Astrocyte (in vitro differentiated cells and primary cell): Measurements from ENCODE around the gene NRROS. TPM values are rescaled to one million over a fixed set of nuclear protein-coding genes. Genes with fewer than 3 reads are reported as not detected.

Experiments
- DNase-seq: peaks from one replicate; pipeline ENCODE4 v3.0.0-alpha.2; 2010; ENCODE audit warnings: low read depth
- FAIRE-seq: peaks from 2 replicates; lab custom pipeline; 2011; peaks lifted over from hg19 to GRCh38; lab: Jason Lieb, UNC
- H2AFZ ChIP-seq: 2 replicates; pipeline ENCODE4 v1.6.0; 2012; ENCODE audit warnings: low read depth, low read length, inconsistent platforms
- H3K27ac ChIP-seq: 2 replicates; pipeline ENCODE4 v1.5.1; 2011; ENCODE audit warnings: low read depth, low read length, inconsistent platforms
- H3K27me3 ChIP-seq: 2 replicates; pipeline ENCODE4 v1.6.0; 2011; ENCODE audit warnings: low read length, inconsistent platforms; ENCODE audit not compliant: insufficient read depth
- H3K36me3 ChIP-seq: 2 replicates; pipeline ENCODE4 v1.5.1; 2011; ENCODE audit warnings: low read length, inconsistent platforms; ENCODE audit not compliant: insufficient read depth
- H3K4me1 ChIP-seq: 2 replicates; pipeline ENCODE4 v1.5.1; 2011; ENCODE audit warnings: low read length, inconsistent platforms; ENCODE audit not compliant: insufficient read depth
- H3K4me2 ChIP-seq: 2 replicates; pipeline ENCODE4 v1.6.0; 2012; ENCODE audit warnings: low read length, inconsistent platforms
- H3K4me3 ChIP-seq: 2 replicates; pipeline ENCODE4 v1.5.1; 2011; ENCODE audit warnings: low read depth, mild to moderate bottlenecking, low read length, inconsistent platforms; ENCODE audit not compliant: insufficient read depth
- H3K79me2 ChIP-seq: 2 replicates; pipeline ENCODE4 v1.6.0; 2012; ENCODE audit warnings: mild to moderate bottlenecking, low read length, inconsistent platforms; ENCODE audit not compliant: insufficient read depth
- H3K9ac ChIP-seq: 2 replicates; pipeline ENCODE4 v1.6.0; 2012; ENCODE audit warnings: mild to moderate bottlenecking, low read length, inconsistent platforms
- H3K9me3 ChIP-seq: 2 replicates; pipeline ENCODE4 v1.5.1; 2012; ENCODE audit warnings: low read depth, mild to moderate bottlenecking, low read length, inconsistent platforms; ENCODE audit not compliant: insufficient read depth
- H4K20me1 ChIP-seq: 2 replicates; pipeline ENCODE4 v1.6.0; 2012; ENCODE audit warnings: low read length, inconsistent platforms; ENCODE audit not compliant: insufficient read depth
- H3K27ac Mint-ChIP-seq: one replicate; pipeline ENCODE4 v1.8.0; 2021; ENCODE audit warnings: mild to moderate bottlenecking, mixed read lengths; ENCODE audit not compliant: unreplicated experiment
- H3K27me3 Mint-ChIP-seq: one replicate; pipeline ENCODE4 v1.8.0; 2021; ENCODE audit warnings: low read depth, mixed read lengths; ENCODE audit not compliant: unreplicated experiment
- H3K36me3 Mint-ChIP-seq: one replicate; pipeline ENCODE4 v1.8.0; 2021; ENCODE audit warnings: low read depth, mixed read lengths; ENCODE audit not compliant: unreplicated experiment
- H3K4me1 Mint-ChIP-seq: one replicate; pipeline ENCODE4 v1.8.0; 2021; ENCODE audit warnings: low read depth, mixed read lengths; ENCODE audit not compliant: unreplicated experiment
- H3K4me3 Mint-ChIP-seq: one replicate; pipeline ENCODE4 v1.8.0; 2021; ENCODE audit warnings: mild to moderate bottlenecking, moderate library complexity, mixed read lengths; ENCODE audit not compliant: unreplicated experiment
- H3K9me3 Mint-ChIP-seq: one replicate; pipeline ENCODE4 v1.8.0; 2021; ENCODE audit warnings: mild to moderate bottlenecking, mixed read lengths; ENCODE audit not compliant: unreplicated experiment
- CTCF ChIP-seq: IDR thresholded peaks from 2 replicates; pipeline ENCODE4 v1.5.1; 2011; ENCODE audit warnings: low read depth, mild to moderate bottlenecking, inconsistent platforms, low read length, moderate library complexity; ENCODE audit not compliant: insufficient read depth
- EZH2 ChIP-seq: IDR thresholded peaks from 2 replicates; pipeline ENCODE4 v1.6.1; 2012; ENCODE audit warnings: mild to moderate bottlenecking, low read length, inconsistent platforms; ENCODE audit not compliant: insufficient read depth
- total RNA-seq: library from RNA; stranded (reverse); gene quantifications from 2 replicates; pipeline ENCODE4 v1.2.1, GENCODE V29; 2021

NRROS gene
- total RNA-seq, 1 donor from 2014 or later = not detected

- Histone ChIP-seq H3K9me3 (no peaks in the 10 kb centered on the region), H4K20me1 (no peaks in the 10 kb centered on the region), H2AFZ (no peak overlapping the region), H3K4me3 (no peak overlapping the region), H3K9ac (no peak overlapping the region), H3K4me1 (no peaks in the 10 kb centered on the region), H3K79me2 (no peaks in the 10 kb centered on the region), H3K36me3 (no peaks in the 10 kb centered on the region), H3K27me3 (no peaks in the 10 kb centered on the region), H3K27ac (no peak overlapping the region), H3K4me2 (no peak overlapping the region)
- no peak for DNase-seq
- Mint-ChIP-seq H3K4me1 (peaks cover 6% of the 10 kb centered on the region), H3K4me3 (no peak overlapping the region), H3K27ac (no peak overlapping the region), H3K27me3 (peaks cover 3% of the 10 kb centered on the region), H3K9me3 (no peaks in the 10 kb centered on the region), H3K36me3 (no peaks in the 10 kb centered on the region)
- FAIRE-seq = no peak
- no peak for TF ChIP-seq CTCF
- TF ChIP-seq EZH2 = no peak
Measured at GRCh38 chr3:196700801-196701200, 61.3 kb downstream of the NRROS start.

- FAIRE-seq = no peak
Measured at GRCh38 chr3:196706327-196706726, 66.8 kb downstream of the NRROS start.

More at GRCh38 chr3:196706327-196706726, 66.8 kb downstream of the NRROS start:
- no peak overlapping the region for H3K27ac Mint-ChIP-seq
- H3K4me1 Mint-ChIP-seq = no peaks in the 10 kb centered on the region
- peaks cover 1% of the 10 kb centered on the region for H3K4me1 ChIP-seq
- no peaks in the 10 kb centered on the region for H4K20me1 ChIP-seq
- H3K36me3 Mint-ChIP-seq = no peaks in the 10 kb centered on the region
- H2AFZ ChIP-seq = no peak overlapping the region
- H3K9me3 ChIP-seq = no peaks in the 10 kb centered on the region
- no peaks in the 10 kb centered on the region for H3K79me2 ChIP-seq
- no peak overlapping the region for H3K9ac ChIP-seq
- H3K27me3 Mint-ChIP-seq = peaks cover 3% of the 10 kb centered on the region
- H3K4me3 Mint-ChIP-seq = no peak overlapping the region
- no peak for TF ChIP-seq CTCF
- TF ChIP-seq EZH2 = no peak
- no peaks in the 10 kb centered on the region for H3K27me3 ChIP-seq
- DNase-seq = no peak
- H3K9me3 Mint-ChIP-seq = no peaks in the 10 kb centered on the region
- no peak overlapping the region for H3K27ac ChIP-seq
- H3K4me2 ChIP-seq = no peak overlapping the region
- no peak overlapping the region for H3K4me3 ChIP-seq
- H3K36me3 ChIP-seq = no peaks in the 10 kb centered on the region
